ENCODE results near the gene ZNF18. TPM values are rescaled to one million over a fixed set of nuclear protein-coding genes. Genes with fewer than 3 reads are reported as not detected.
A peak's percentile ranks its signal among the peaks of the same experiment; 100 is the strongest.
"Not testable (repeated sequence)": the region's sequence is repeated elsewhere in the genome, so short reads cannot be mapped to it uniquely, and the experiment has no call there.

ZNF18 gene
- polyA plus RNA-seq, 1 donor, result 6.6 TPM

- no peak for DNase-seq (ENCODE audit: low read depth)
Measured at GRCh38 chr17:11986179-11986941, 10.9 kb downstream of the ZNF18 start.

GRCh38 chr17:11981862-11982261 is 15.4 kb downstream of the ZNF18 start:
- no peak for DNase-seq (ENCODE audit: low read depth)

- DNase-seq (ENCODE audit: low read depth), result no peak
Measured at GRCh38 chr17:11980813-11981212, 16.5 kb downstream of the ZNF18 start.

- no peak for DNase-seq (ENCODE audit: low read depth)
Measured at GRCh38 chr17:11979795-11980194, 17.5 kb downstream of the ZNF18 start.

- not testable (repeated sequence) for DNase-seq (ENCODE audit: low read depth)
Measured at GRCh38 chr17:11972741-11973140, 24.5 kb downstream of the ZNF18 start.

- no peak for DNase-seq (ENCODE audit: low read depth)
Measured at GRCh38 chr17:11969565-11969964, 27.7 kb downstream of the ZNF18 start.

GRCh38 chr17:11954936-11955335 is 42.3 kb downstream of the ZNF18 start:
- DNase-seq (ENCODE audit: low read depth), result no peak

- no peak for DNase-seq (ENCODE audit: low read depth)
Measured at GRCh38 chr17:11953924-11954323, 43.4 kb downstream of the ZNF18 start.

GRCh38 chr17:11952610-11953009 is 44.7 kb downstream of the ZNF18 start:
- DNase-seq (ENCODE audit: low read depth), result no peak

GRCh38 chr17:11950771-11951519 is 46.3 kb downstream of the ZNF18 start:
- no peak for DNase-seq (ENCODE audit: low read depth)

GRCh38 chr17:11949571-11949970 is 47.7 kb downstream of the ZNF18 start:
- DNase-seq (ENCODE audit: low read depth), result not testable (repeated sequence)

- DNase-seq (ENCODE audit: low read depth), result no peak
Measured at GRCh38 chr17:11948789-11949188, 48.5 kb downstream of the ZNF18 start.

GRCh38 chr17:11944587-11944986 is 52.7 kb downstream of the ZNF18 start:
- no peak for DNase-seq (ENCODE audit: low read depth)

- no peak for DNase-seq (ENCODE audit: low read depth)
Measured at GRCh38 chr17:11943759-11944347, 53.4 kb downstream of the ZNF18 start.

GRCh38 chr17:11943086-11943485 is 54.2 kb downstream of the ZNF18 start:
- DNase-seq (ENCODE audit: low read depth), result not testable (repeated sequence)

GRCh38 chr17:11940904-11941303 is 56.4 kb downstream of the ZNF18 start:
- DNase-seq (ENCODE audit: low read depth), result no peak

GRCh38 chr17:11935734-11936406 is 61.4 kb downstream of the ZNF18 start:
- DNase-seq (ENCODE audit: low read depth), result peak; percentile 60

GRCh38 chr17:11932337-11932898 is 64.9 kb downstream of the ZNF18 start:
- DNase-seq (ENCODE audit: low read depth), result no peak

- DNase-seq (ENCODE audit: low read depth), result no peak
Measured at GRCh38 chr17:11928436-11928835, 68.8 kb downstream of the ZNF18 start.
